OCI-M1 (cell line): ENCODE results near the gene MTM1.

Experiments
- DNase-seq: peaks from one replicate; lab custom pipeline; 2025; lab: John Stamatoyannopoulos, UW

The MTM1 gene

GRCh38 chrX:150548684-150549083 is 19.7 kb upstream of the MTM1 start:
- DNase-seq: no peak

GRCh38 chrX:150551963-150552362 is 16.5 kb upstream of the MTM1 start:
- no peak for DNase-seq

GRCh38 chrX:150558424-150558823 is 10.0 kb upstream of the MTM1 start:
- DNase-seq: no peak

GRCh38 chrX:150564838-150565237 is 3.6 kb upstream of the MTM1 start:
- DNase-seq: no peak

GRCh38 chrX:150565551-150565950 is 2.9 kb upstream of the MTM1 start:
- no peak for DNase-seq

GRCh38 chrX:150566734-150567182 is 1.7 kb upstream of the MTM1 start:
- no peak for DNase-seq

- no peak for DNase-seq
These were observed 639 bp upstream of the MTM1 start for GRCh38 chrX:150567645-150568319.

- DNase-seq: peak; percentile 70
These were observed 695 bp downstream of the MTM1 start for GRCh38 chrX:150569155-150569477.

GRCh38 chrX:150570512-150570911 is 2.1 kb downstream of the MTM1 start:
- DNase-seq: peak; percentile 67

- DNase-seq: no peak
These were observed 3.8 kb downstream of the MTM1 start for GRCh38 chrX:150572206-150572605.

- peak; percentile 19 for DNase-seq
These were observed 4.7 kb downstream of the MTM1 start for GRCh38 chrX:150573106-150573505.

GRCh38 chrX:150573702-150574101 is 5.3 kb downstream of the MTM1 start:
- DNase-seq: no peak

- no peak for DNase-seq
These were observed 6.4 kb downstream of the MTM1 start for GRCh38 chrX:150574559-150575418.

- DNase-seq: no peak
These were observed 7.0 kb downstream of the MTM1 start for GRCh38 chrX:150575419-150575814.

- no peak for DNase-seq
These were observed 8.8 kb downstream of the MTM1 start for GRCh38 chrX:150577174-150577573.

GRCh38 chrX:150581093-150581775 is 12.8 kb downstream of the MTM1 start:
- DNase-seq: no peak

GRCh38 chrX:150582338-150582948 is 14.0 kb downstream of the MTM1 start:
- DNase-seq: no peak

GRCh38 chrX:150587585-150588503 is 19.4 kb downstream of the MTM1 start:
- DNase-seq: peak; percentile 49

- DNase-seq: peak; percentile 71
These were observed 26.2 kb downstream of the MTM1 start for GRCh38 chrX:150594584-150594983.

- no peak for DNase-seq
These were observed 30.8 kb downstream of the MTM1 start for GRCh38 chrX:150599226-150599625.

GRCh38 chrX:150602296-150602695 is 33.9 kb downstream of the MTM1 start:
- DNase-seq: no peak
